Measurements from ENCODE around the gene GP1BB. TPM values are rescaled to one million over a fixed set of nuclear protein-coding genes. Genes with fewer than 3 reads are reported as not detected.

Gene GP1BB
- total RNA-seq, 3 donors from 2014 or later (not counting 1 experiment from before 2014, with no cell fraction given), result 0.39 to 7.8 (median 4.2) TPM

- H3K4me1 Mint-ChIP-seq, result peaks cover 12 to 21% of the 10 kb centered on the region in 2 donors
- Histone ChIP-seq H3K9me3 (ENCODE audit: control insufficient read depth, insufficient read depth, low read length) (no peaks in the 10 kb centered on the region), H3K27ac (ENCODE audit: low read length) (no peak overlapping the region), H3K4me1 (ENCODE audit: control insufficient read depth, insufficient read depth, low read length) (peaks cover 26% of the 10 kb centered on the region), H3K4me3 (ENCODE audit: low read length) (no peak overlapping the region), H3K36me3 (ENCODE audit: control insufficient read depth, insufficient read depth, low read length) (no peaks in the 10 kb centered on the region), H3K27me3 (ENCODE audit: control insufficient read depth, insufficient read depth, low read length) (peaks cover 38% of the 10 kb centered on the region)
- WGBS (ENCODE audit: insufficient coverage), result 46% methylated on average over 43 of the region's 43 CpGs
- H3K27me3 Mint-ChIP-seq (ENCODE audit: low read depth in 2 of 2), result peaks cover 54 to 55% of the 10 kb centered on the region in 2 donors
- H3K4me3 Mint-ChIP-seq, result peak overlapping the region; percentile 63
- no peaks in the 10 kb centered on the region for H3K36me3 Mint-ChIP-seq
- intact Hi-C loops (cut with micrococcal nuclease), result no loop called here
- no peak for TF ChIP-seq CTCF (IDR thresholded peaks at IDR 0.05)
- ATAC-seq (no peak), DNase-seq (no peak)
- H3K9me3 Mint-ChIP-seq, result no peaks in the 10 kb centered on the region
- no peak overlapping the region for H3K27ac Mint-ChIP-seq
Measured at GRCh38 chr22:19757985-19758895, 34.9 kb downstream of the GP1BB start.

- 19% methylated on average over 21 of the region's 21 CpGs for WGBS (ENCODE audit: insufficient coverage)
- no peak for TF ChIP-seq CTCF (IDR thresholded peaks at IDR 0.05)
- intact Hi-C loops (cut with micrococcal nuclease), result no loop called here
Measured at GRCh38 chr22:19758896-19759426, 35.6 kb downstream of the GP1BB start.

GRCh38 chr22:19759427-19760057 is 36.2 kb downstream of the GP1BB start:
- H3K36me3 Mint-ChIP-seq, result no peaks in the 10 kb centered on the region
- peaks cover 12 to 21% of the 10 kb centered on the region in 2 donors for H3K4me1 Mint-ChIP-seq
- WGBS (ENCODE audit: insufficient coverage), result 6% methylated on average over 43 of the region's 43 CpGs
- intact Hi-C loops (cut with micrococcal nuclease), result no loop called here
- peaks cover 44 to 52% of the 10 kb centered on the region in 2 donors for H3K27me3 Mint-ChIP-seq (ENCODE audit: low read depth in 2 of 2)
- H3K4me3 Mint-ChIP-seq, result peak overlapping the region; percentile 88
- peaks cover 26% of the 10 kb centered on the region for H3K4me1 ChIP-seq (ENCODE audit: control insufficient read depth, insufficient read depth, low read length)
- no peak for TF ChIP-seq CTCF (IDR thresholded peaks at IDR 0.05)
- peaks cover 30% of the 10 kb centered on the region for H3K27me3 ChIP-seq (ENCODE audit: control insufficient read depth, insufficient read depth, low read length)
- no peaks in the 10 kb centered on the region for H3K9me3 ChIP-seq (ENCODE audit: control insufficient read depth, insufficient read depth, low read length)
- H3K27ac ChIP-seq (ENCODE audit: low read length), result no peak overlapping the region
- no peaks in the 10 kb centered on the region for H3K9me3 Mint-ChIP-seq
- DNase-seq (peak in 1 of 2 donors; percentile 17), ATAC-seq (no peak)
- H3K27ac Mint-ChIP-seq, result no peak overlapping the region
- H3K36me3 ChIP-seq (ENCODE audit: control insufficient read depth, insufficient read depth, low read length), result no peaks in the 10 kb centered on the region
- no peak overlapping the region for H3K4me3 ChIP-seq (ENCODE audit: low read length)

More at GRCh38 chr22:19758896-19759426, 35.6 kb downstream of the GP1BB start:
- no peaks in the 10 kb centered on the region for H3K36me3 ChIP-seq (ENCODE audit: control insufficient read depth, insufficient read depth, low read length)
- peaks cover 33% of the 10 kb centered on the region for H3K27me3 ChIP-seq (ENCODE audit: control insufficient read depth, insufficient read depth, low read length)
- H3K9me3 ChIP-seq (ENCODE audit: control insufficient read depth, insufficient read depth, low read length), result no peaks in the 10 kb centered on the region
- peaks cover 12 to 21% of the 10 kb centered on the region in 2 donors for H3K4me1 Mint-ChIP-seq
- H3K9me3 Mint-ChIP-seq, result no peaks in the 10 kb centered on the region
- DNase-seq (no peak), ATAC-seq (no peak)
- H3K4me1 ChIP-seq (ENCODE audit: control insufficient read depth, insufficient read depth, low read length), result peaks cover 26% of the 10 kb centered on the region
- H3K36me3 Mint-ChIP-seq, result no peaks in the 10 kb centered on the region
- no peak overlapping the region for H3K4me3 Mint-ChIP-seq
- H3K27ac Mint-ChIP-seq, result no peak overlapping the region
- no peak overlapping the region for H3K27ac ChIP-seq (ENCODE audit: low read length)
- no peak overlapping the region for H3K4me3 ChIP-seq (ENCODE audit: low read length)
- H3K27me3 Mint-ChIP-seq (ENCODE audit: low read depth in 2 of 2), result peaks cover 48 to 54% of the 10 kb centered on the region in 2 donors
